Right lobe of liver (tissue), 6 donors: ENCODE data around the gene LMBRD2. TPM values are rescaled to one million over a fixed set of nuclear protein-coding genes. Genes with fewer than 3 reads are reported as not detected.
A peak's percentile ranks its signal among the peaks of the same experiment; 100 is the strongest.

Experiments used
- ATAC-seq, 4 donors: fragments of 200-7000 bp; cut with Tn5 transposase; one replicate each; pipeline ENCODE4 v1.9.1; 2020; ENCODE audit warnings: mild to moderate bottlenecking in 4 of 4, moderate library complexity in 4 of 4
- DNase-seq, 3 donors: peaks; one replicate each; pipeline ENCODE4 v3.0.0-alpha.2; 2020
- H3K27ac ChIP-seq, 3 donors: fragments of 200-600 bp; one replicate each; pipeline ENCODE4 v1.8.0; 2022
- H3K27me3 ChIP-seq, 2 donors: fragments of 200-600 bp; one replicate each; pipeline ENCODE4 v1.8.0; 2022
- H3K36me3 ChIP-seq, 4 donors: fragments of 200-600 bp; sonication (generic) in 1 of 4; one replicate each; pipeline versions ENCODE4 v1.5.1 to v1.8.0; 2017 to 2022; ENCODE audit warnings: control low read depth in 1 of 4
- H3K4me1 ChIP-seq, 4 donors: fragments of 200-600 bp; sonication (generic) in 1 of 4; one replicate each; pipeline versions ENCODE4 v1.5.1 to v1.8.0; 2017 to 2022; ENCODE audit warnings: control low read depth in 1 of 4
- H3K4me3 ChIP-seq, 3 donors: fragments of 200-600 bp; one replicate each; pipeline ENCODE4 v1.8.0; 2022
- H3K9me3 ChIP-seq, 4 donors: fragments of 200-600 bp; sonication (generic) in 1 of 4; one replicate each; pipeline versions ENCODE4 v1.5.1 to v1.8.0; 2017 to 2022; ENCODE audit warnings: control low read depth in 1 of 4
- POLR2A ChIP-seq: fragments of 450-650 bp; IDR thresholded peaks from one replicate; pipeline ENCODE4 v1.6.1; 2017; ENCODE audit warnings: antibody characterized with exemption, mild to moderate bottlenecking
- WGBS: methylation state at CpG from one replicate; pipeline ENCODE4 v1.1.6; 2018; ENCODE audit warnings: low coverage, low lambda C conversion rate; ENCODE audit not compliant: insufficient coverage; ENCODE audit errors: missing lambda C conversion rate; 5-methylcytosine and 5-hydroxymethylcytosine counted together
- intact Hi-C, 2 donors: fragments of 100-400 bp; cut with DNase I; formaldehyde crosslinking; loops; one replicate each; pipeline versions ENCODE4 v1.11.2 to v1.14.1; 2022
- total RNA-seq, 6 experiments: library from RNA; depleted of rRNA in 2 of 6; stranded (reverse); fragments of >200 nt in 2 of 6; fragmentation: NEBNext Ultra II Directional in 3 of 6; extraction: Animal tissue kit (Norgen Biotek cat#: 25700) in 3 of 6; gene quantifications; one replicate each; pipeline versions ENCODE4 v1.1.0 to v1.2.4, GENCODE V29; 2016 to 2023
- TF ChIP-seq, protein P1 (sequence below), 4 donors: fragments of 200-600 bp in 3 of 4; fragments of 450-650 bp in 1 of 4; IDR thresholded peaks; one replicate each; pipeline versions ENCODE4 v1.5.1 to v1.8.0; 2016 to 2022; ENCODE audit warnings: antibody characterized with exemption in 4 of 4, mild to moderate bottlenecking in 2 of 4
- donor health status: DM: no; HTN: yes; CAD: no.
- donor health status: DM: no; HTN: no; CAD: no.
- donor health status: DM: no; HTN: no; CAD: no.
- donor health status: DM: no; HTN: yes; CAD: no.
- donor health status: DM: no; HTN: yes; CAD: no.

The LMBRD2 gene
- total RNA-seq, 6 experiments from 2014 or later = 8.0 to 13.0 (median 10.5) TPM

DNA sequence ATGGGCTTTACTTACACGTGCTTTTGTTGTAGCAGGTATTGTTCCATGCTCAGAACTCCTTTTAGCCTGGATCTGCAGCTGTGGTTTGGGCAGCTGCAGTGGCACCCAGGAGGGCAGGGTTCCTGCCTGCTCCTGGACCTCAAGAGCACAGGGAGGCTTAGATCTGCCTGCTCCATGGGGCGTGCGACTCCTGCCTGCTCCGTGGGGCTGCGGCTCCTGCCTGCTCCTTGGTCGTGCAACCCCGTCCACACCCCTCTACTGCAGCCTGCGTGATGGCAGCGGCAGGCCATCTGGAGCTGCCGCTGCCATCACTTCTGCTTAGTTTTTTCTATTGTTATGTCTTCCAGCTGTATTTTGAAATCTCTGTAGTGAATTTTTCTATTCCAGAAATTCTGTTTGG, 73.3 kb downstream of the LMBRD2 start:
- H3K36me3 ChIP-seq = no peaks in the 10 kb centered on the region
- no peaks in the 10 kb centered on the region for H3K4me1 ChIP-seq
- TF ChIP-seq, protein P1, sequence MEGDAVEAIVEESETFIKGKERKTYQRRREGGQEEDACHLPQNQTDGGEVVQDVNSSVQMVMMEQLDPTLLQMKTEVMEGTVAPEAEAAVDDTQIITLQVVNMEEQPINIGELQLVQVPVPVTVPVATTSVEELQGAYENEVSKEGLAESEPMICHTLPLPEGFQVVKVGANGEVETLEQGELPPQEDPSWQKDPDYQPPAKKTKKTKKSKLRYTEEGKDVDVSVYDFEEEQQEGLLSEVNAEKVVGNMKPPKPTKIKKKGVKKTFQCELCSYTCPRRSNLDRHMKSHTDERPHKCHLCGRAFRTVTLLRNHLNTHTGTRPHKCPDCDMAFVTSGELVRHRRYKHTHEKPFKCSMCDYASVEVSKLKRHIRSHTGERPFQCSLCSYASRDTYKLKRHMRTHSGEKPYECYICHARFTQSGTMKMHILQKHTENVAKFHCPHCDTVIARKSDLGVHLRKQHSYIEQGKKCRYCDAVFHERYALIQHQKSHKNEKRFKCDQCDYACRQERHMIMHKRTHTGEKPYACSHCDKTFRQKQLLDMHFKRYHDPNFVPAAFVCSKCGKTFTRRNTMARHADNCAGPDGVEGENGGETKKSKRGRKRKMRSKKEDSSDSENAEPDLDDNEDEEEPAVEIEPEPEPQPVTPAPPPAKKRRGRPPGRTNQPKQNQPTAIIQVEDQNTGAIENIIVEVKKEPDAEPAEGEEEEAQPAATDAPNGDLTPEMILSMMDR (IDR thresholded peaks at IDR 0.05) = no peak
- TF ChIP-seq POLR2A = no peak
- H3K27ac ChIP-seq = no peak overlapping the region
- DNase-seq (no peak), ATAC-seq (no peak)
- H3K4me3 ChIP-seq = no peak overlapping the region
- intact Hi-C loops = no loop called here
- no peaks in the 10 kb centered on the region for H3K9me3 ChIP-seq
- 44% methylated on average over 1 of the region's 10 CpGs for WGBS
- H3K27me3 ChIP-seq = no peaks in the 10 kb centered on the region

DNA sequence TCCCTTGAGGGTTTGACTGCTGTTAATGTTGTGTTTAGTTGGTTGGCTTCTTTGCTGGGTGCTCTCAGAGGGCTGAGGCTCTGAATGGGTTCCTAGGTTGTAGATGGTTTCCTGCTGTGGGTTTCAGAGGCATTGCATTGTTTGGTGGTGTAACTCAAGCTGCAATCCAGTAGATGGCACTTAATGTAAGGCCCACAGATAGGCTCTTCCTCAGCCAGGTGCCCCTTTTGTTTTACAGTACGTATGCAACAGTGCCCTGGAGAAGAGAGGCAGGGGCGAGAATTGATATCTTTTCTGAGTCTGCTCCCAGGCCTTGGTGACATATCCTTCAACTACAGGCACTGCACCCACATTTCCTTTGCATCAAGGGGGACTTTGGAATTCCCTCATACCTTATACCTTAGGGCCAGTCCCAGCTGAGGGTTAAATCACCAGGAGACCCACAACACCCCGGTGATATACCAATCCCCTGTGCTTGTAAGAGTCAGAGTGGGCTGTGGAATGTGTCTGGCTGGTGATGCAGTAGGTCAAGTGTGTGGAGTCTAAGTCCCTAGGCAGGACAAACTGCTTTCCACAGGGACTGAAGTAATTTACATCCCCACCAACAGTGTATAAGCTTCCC, 78.0 kb downstream of the LMBRD2 start:
- intact Hi-C loops = no loop called here
- no peaks in the 10 kb centered on the region for H3K36me3 ChIP-seq
- peak; percentile 58 to 61 (median 60) for ATAC-seq
- no peak overlapping the region for H3K27ac ChIP-seq
- H3K27me3 ChIP-seq = no peaks in the 10 kb centered on the region
- H3K4me3 ChIP-seq = no peak overlapping the region
- H3K9me3 ChIP-seq = no peaks in the 10 kb centered on the region
- no peaks in the 10 kb centered on the region for H3K4me1 ChIP-seq
- DNase-seq = no peak
- no peak for TF ChIP-seq POLR2A
- TF ChIP-seq, protein P1 (IDR thresholded peaks at IDR 0.05) = peak in 3 of 4 donors; percentile 30 to 31 (median 30)
- 38% methylated on average over 3 of the region's 3 CpGs for WGBS

DNA sequence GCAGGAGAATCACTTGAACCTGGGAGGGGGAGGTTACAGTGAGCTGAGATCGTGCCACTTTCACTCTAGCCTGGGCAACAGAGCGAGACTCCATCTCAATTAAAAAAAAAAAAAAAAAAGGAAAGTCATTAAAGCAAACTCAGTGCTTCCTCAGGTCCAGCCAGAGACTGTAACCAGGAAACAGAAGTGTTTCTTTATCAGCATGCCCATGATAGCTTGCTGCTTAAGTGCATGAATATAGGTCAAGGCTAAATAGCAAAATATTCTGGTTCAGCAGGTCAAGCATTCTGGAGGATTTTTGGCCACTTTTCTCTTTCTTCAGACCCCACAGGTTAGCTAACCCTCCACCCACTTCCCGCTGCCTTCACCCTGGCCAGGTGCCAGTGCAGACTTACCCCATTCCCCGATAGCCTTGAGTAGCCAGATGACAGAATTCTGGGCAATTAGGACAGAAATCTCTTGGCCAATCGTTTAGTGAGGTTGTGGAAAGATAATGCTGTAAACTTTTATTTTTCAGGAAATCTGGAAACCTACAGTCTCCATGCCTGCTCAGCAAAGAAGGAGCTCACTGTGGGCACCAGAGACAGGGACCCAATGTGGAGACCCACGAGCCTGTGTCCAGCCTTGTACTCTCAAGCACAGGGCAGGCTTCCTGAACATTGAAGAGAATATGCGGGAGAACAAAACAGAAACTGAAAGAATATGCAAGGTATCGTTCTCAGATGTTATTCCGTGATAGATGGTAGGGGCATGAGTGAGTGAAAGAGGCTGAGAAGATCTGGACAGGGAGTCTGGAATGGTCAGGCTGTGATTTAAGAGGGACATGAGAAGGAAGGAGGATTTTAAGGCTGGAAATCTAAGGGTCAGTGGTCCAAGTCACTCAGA, 80.8 kb downstream of the LMBRD2 start:
- ATAC-seq = peak; percentile 80 to 89 (median 87)
- Histone ChIP-seq H3K27ac (peak overlapping the region in 2 of 3 donors; percentile 18 to 60), H3K9me3 (no peaks in the 10 kb centered on the region), H3K36me3 (no peaks in the 10 kb centered on the region), H3K27me3 (no peaks in the 10 kb centered on the region), H3K4me1 (no peaks in the 10 kb centered on the region), H3K4me3 (peak overlapping the region; percentile 10 to 44 (median 40))
- intact Hi-C loops = no loop called here
- peak in 2 of 3 donors; percentile 49 to 57 for DNase-seq
- no peak for TF ChIP-seq POLR2A
- TF ChIP-seq, protein P1 (IDR thresholded peaks at IDR 0.05) = no peak
- 18% methylated on average over 9 of the region's 9 CpGs for WGBS

DNA sequence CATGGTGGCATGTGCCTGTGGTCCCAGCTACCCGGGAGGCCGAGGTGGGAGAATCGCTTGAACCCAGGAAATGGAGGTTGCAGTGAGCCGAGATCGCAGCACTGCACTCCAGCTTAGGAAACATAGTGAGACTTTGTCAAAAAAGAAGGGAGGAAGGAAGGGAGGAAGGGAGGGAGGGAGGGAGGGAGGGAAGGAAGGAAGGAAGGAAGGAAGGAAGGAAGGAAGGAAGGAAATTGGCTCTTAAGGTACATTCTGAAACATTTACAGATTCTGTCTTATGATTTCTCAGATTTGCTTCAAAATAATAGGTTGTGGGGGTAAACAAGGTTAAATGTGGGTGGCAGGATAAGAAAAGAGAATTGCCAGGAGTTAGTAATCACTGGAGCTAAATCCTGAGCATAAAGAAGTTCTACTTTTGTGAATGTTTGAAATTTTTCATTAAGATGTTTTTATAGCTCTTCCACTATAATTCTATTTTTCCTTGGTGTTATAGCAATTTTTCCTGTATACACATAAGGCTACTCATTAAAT, 82.9 kb downstream of the LMBRD2 start:
- ATAC-seq (no peak), DNase-seq (no peak)
- 83% methylated on average over 5 of the region's 5 CpGs for WGBS
- no peak overlapping the region for H3K4me3 ChIP-seq
- H3K4me1 ChIP-seq = no peaks in the 10 kb centered on the region
- TF ChIP-seq POLR2A = no peak
- TF ChIP-seq, protein P1 (IDR thresholded peaks at IDR 0.05) = no peak
- H3K36me3 ChIP-seq = no peaks in the 10 kb centered on the region
- no peaks in the 10 kb centered on the region for H3K9me3 ChIP-seq
- H3K27me3 ChIP-seq = no peaks in the 10 kb centered on the region
- no peak overlapping the region for H3K27ac ChIP-seq
- intact Hi-C loops = no loop called here
